Activated CD8-positive, alpha-beta T cell treated with anti-CD3 and anti-CD28 coated beads for 36 hours (primary cell): ENCODE measurements around the gene COQ9. TPM values are rescaled to one million over a fixed set of nuclear protein-coding genes. Genes with fewer than 3 reads are reported as not detected.

Experiments used
- ATAC-seq: fragments of 200-7000 bp; cut with Tn5 transposase; one replicate; pipeline ENCODE4 v1.10.0; 2021; ENCODE audit warnings: mild to moderate bottlenecking, moderate library complexity
- CTCF ChIA-PET: fragments of 350-600 bp; sonication (Branson Sonifier 250); formaldehyde crosslinking; loops from one replicate; lab custom pipeline; 2021; ENCODE audit warnings: antibody characterized with exemption; lab: Charles Lee
- POLR2A ChIA-PET: fragments of 350-600 bp; sonication (Branson Sonifier 250); formaldehyde crosslinking; loops from one replicate; lab custom pipeline; 2021; ENCODE audit warnings: antibody characterized with exemption; lab: Charles Lee
- DNase-seq: peaks from one replicate; pipeline ENCODE4 v3.0.0-alpha.2; 2020
- H3K27ac Mint-ChIP-seq: one replicate; pipeline ENCODE4 v1.8.0; 2021; ENCODE audit warnings: mild to moderate bottlenecking, mixed read lengths
- H3K27me3 Mint-ChIP-seq: one replicate; pipeline ENCODE4 v1.8.0; 2021; ENCODE audit warnings: mixed read lengths
- H3K36me3 Mint-ChIP-seq: one replicate; pipeline ENCODE4 v1.8.0; 2021; ENCODE audit warnings: low read depth, mixed read lengths
- H3K4me1 Mint-ChIP-seq: one replicate; pipeline ENCODE4 v1.8.0; 2021; ENCODE audit warnings: low read depth, mixed read lengths
- H3K4me3 Mint-ChIP-seq: one replicate; pipeline ENCODE4 v1.8.0; 2021; ENCODE audit warnings: mild to moderate bottlenecking, moderate library complexity, mixed read lengths
- H3K9me3 Mint-ChIP-seq: one replicate; pipeline ENCODE4 v1.8.0; 2021; ENCODE audit warnings: mixed read lengths
- CTCF ChIP-seq: fragments of 200-600 bp; IDR thresholded peaks from one replicate; pipeline ENCODE4 v1.8.0; 2022; ENCODE audit warnings: antibody characterized with exemption, mild to moderate bottlenecking
- intact Hi-C: fragments of 100-400 bp; cut with micrococcal nuclease; formaldehyde crosslinking; loops from one replicate; pipeline ENCODE4 v1.10.0; 2022
- total RNA-seq, 2 experiments: library from RNA; stranded (reverse); gene quantifications; one replicate each; pipeline ENCODE4 v1.2.3, GENCODE V29; 2021

Gene COQ9
- total RNA-seq, 2 experiments from 2014 or later: 39.3 to 39.6 TPM

- no peak for DNase-seq
- POLR2A ChIA-PET: interaction anchor here (0.6 to 7.5 kb wide), 4 partner anchors 14 to 54 kb away, joined by 3 to 47 read pairs (median 4); partner anchors contain the start of gene POLR2C
- CTCF ChIA-PET: interaction anchor here (1.3 to 8.2 kb wide), 3 partner anchors 16 to 49 kb away, joined by 3 to 71 read pairs (median 4); partner anchors contain the start of gene POLR2C
- Mint-ChIP-seq H3K36me3 (no peaks in the 10 kb centered on the region), H3K4me1 (peaks cover 15% of the 10 kb centered on the region), H3K27ac (no peak overlapping the region), H3K4me3 (no peak overlapping the region), H3K27me3 (no peaks in the 10 kb centered on the region), H3K9me3 (no peaks in the 10 kb centered on the region)
- ATAC-seq: no peak
- intact Hi-C loops: no loop called here
- TF ChIP-seq CTCF: no peak
Observed at GRCh38 chr16:57478396-57479204, 31.3 kb downstream of the COQ9 start.

GRCh38 chr16:57479205-57479975 is 32.1 kb downstream of the COQ9 start:
- POLR2A ChIA-PET: interaction anchor here (0.7 to 7.5 kb wide), 3 partner anchors 15 to 33 kb away, joined by 3 to 47 read pairs (median 4); partner anchors contain the start of gene POLR2C
- intact Hi-C loops: no loop called here
- no peak overlapping the region for H3K27ac Mint-ChIP-seq
- DNase-seq: no peak
- H3K36me3 Mint-ChIP-seq: no peaks in the 10 kb centered on the region
- CTCF ChIA-PET: interaction anchor here (0.7 to 8.2 kb wide), 4 partner anchors 17 to 60 kb away, joined by 3 to 71 read pairs (median 4); partner anchors contain the start of gene POLR2C
- no peaks in the 10 kb centered on the region for H3K9me3 Mint-ChIP-seq
- H3K27me3 Mint-ChIP-seq: no peaks in the 10 kb centered on the region
- H3K4me3 Mint-ChIP-seq: no peak overlapping the region
- ATAC-seq: no peak
- no peak for TF ChIP-seq CTCF
- H3K4me1 Mint-ChIP-seq: peaks cover 15% of the 10 kb centered on the region

GRCh38 chr16:57479976-57480753 is 32.9 kb downstream of the COQ9 start:
- H3K9me3 Mint-ChIP-seq: no peaks in the 10 kb centered on the region
- no peak for ATAC-seq
- TF ChIP-seq CTCF: no peak
- intact Hi-C loops: no loop called here
- no peak for DNase-seq
- no peaks in the 10 kb centered on the region for H3K36me3 Mint-ChIP-seq
- H3K27me3 Mint-ChIP-seq: no peaks in the 10 kb centered on the region
- H3K27ac Mint-ChIP-seq: no peak overlapping the region
- peaks cover 17% of the 10 kb centered on the region for H3K4me1 Mint-ChIP-seq
- ChIA-PET POLR2A (interaction anchor here (1.0 to 7.5 kb wide), 4 partner anchors 8 to 45 kb away, joined by 3 to 47 read pairs (median 4); partner anchors contain the start of gene POLR2C), CTCF (interaction anchor here (0.7 to 8.2 kb wide), 3 partner anchors 39 to 61 kb away, joined by 3 to 71 read pairs (median 3); no protein-coding TSS in a partner anchor)
- no peak overlapping the region for H3K4me3 Mint-ChIP-seq

GRCh38 chr16:57480754-57481230 is 33.5 kb downstream of the COQ9 start:
- ChIA-PET POLR2A (interaction anchor here (1.0 to 7.5 kb wide), 4 partner anchors 9 to 44 kb away, joined by 3 to 47 read pairs (median 4); partner anchors contain the start of gene POLR2C), CTCF (interaction anchor here (1.0 to 8.2 kb wide), 5 partner anchors 19 to 62 kb away, joined by 3 to 71 read pairs (median 6); partner anchors contain the start of genes ADGRG5 and POLR2C)

More at GRCh38 chr16:57480754-57481230, 33.5 kb downstream of the COQ9 start:
- TF ChIP-seq CTCF: no peak
- Mint-ChIP-seq H3K36me3 (no peaks in the 10 kb centered on the region), H3K27me3 (no peaks in the 10 kb centered on the region), H3K27ac (no peak overlapping the region), H3K4me1 (peaks cover 18% of the 10 kb centered on the region), H3K9me3 (no peaks in the 10 kb centered on the region), H3K4me3 (no peak overlapping the region)
- no peak for ATAC-seq
- DNase-seq: no peak
- intact Hi-C loops: no loop called here
